Nucleus accumbens (tissue), 56 donors: Measurements from ENCODE around the gene GABRR2.
A peak's percentile ranks its signal among the peaks of the same experiment; 100 is the strongest.

Experiments used
- DNase-seq, 56 donors: peaks; one replicate each; lab custom pipeline; 2025; lab: John Stamatoyannopoulos, UW

Gene GABRR2

GRCh38 chr6:89217299-89217910 lies 97.7 kb downstream of the GABRR2 start, which contains the start of gene GABRR1:
Gene GABRR1 (minus strand): TSS chr6:89217358. CDS start chr6:89217322, 36 bp downstream.
- DNase-seq: no peak

- DNase-seq: no peak
Measured at GRCh38 chr6:89216411-89216810, 98.7 kb downstream of the GABRR2 start.

- DNase-seq: no peak
Measured at GRCh38 chr6:89215391-89215790, 99.7 kb downstream of the GABRR2 start.

- no peak for DNase-seq
Measured at GRCh38 chr6:89214197-89214596, 100.9 kb downstream of the GABRR2 start.

- DNase-seq: no peak
Measured at GRCh38 chr6:89212472-89212871, 102.6 kb downstream of the GABRR2 start.

GRCh38 chr6:89209457-89209856 lies 105.6 kb downstream of the GABRR2 start:
- DNase-seq: no peak

GRCh38 chr6:89208551-89208950 lies 106.5 kb downstream of the GABRR2 start:
- DNase-seq: peak in 1 of 56 donors; percentile 9
